Activated B cell treated with CpG ODN at 0.5 μM for 24 hours (primary cell): ENCODE data around the gene SSH2. TPM values are rescaled to one million over a fixed set of nuclear protein-coding genes. Genes with fewer than 3 reads are reported as not detected.
"Not testable (repeated sequence)": the region's sequence is repeated elsewhere in the genome, so short reads cannot be mapped to it uniquely, and the experiment has no call there.

Experiments
- ATAC-seq: fragments of 200-7000 bp; cut with Tn5 transposase; one replicate; pipeline ENCODE4 v1.10.0; 2021; ENCODE audit warnings: low read depth, mild to moderate bottlenecking, moderate library complexity
- CTCF ChIA-PET: fragments of 350-600 bp; sonication (Branson Sonifier 250); formaldehyde crosslinking; loops from one replicate; lab custom pipeline; 2021; ENCODE audit warnings: antibody characterized with exemption; lab: Charles Lee
- POLR2A ChIA-PET: fragments of 350-600 bp; sonication (Branson Sonifier 250); formaldehyde crosslinking; loops from one replicate; lab custom pipeline; 2021; ENCODE audit warnings: antibody characterized with exemption; lab: Charles Lee
- DNase-seq: peaks from one replicate; pipeline ENCODE4 v3.0.0; 2022
- H3K27ac Mint-ChIP-seq: one replicate; pipeline ENCODE4 v1.8.0; 2020; ENCODE audit warnings: mixed read lengths
- H3K27me3 Mint-ChIP-seq: one replicate; pipeline ENCODE4 v1.8.0; 2021; ENCODE audit warnings: mixed read lengths
- H3K36me3 Mint-ChIP-seq: one replicate; pipeline ENCODE4 v1.8.0; 2021; ENCODE audit warnings: low read depth, mixed read lengths
- H3K4me1 Mint-ChIP-seq: one replicate; pipeline ENCODE4 v1.8.0; 2021; ENCODE audit warnings: mixed read lengths
- H3K4me3 Mint-ChIP-seq: one replicate; pipeline ENCODE4 v1.8.0; 2020; ENCODE audit warnings: mild to moderate bottlenecking, mixed read lengths
- H3K9me3 Mint-ChIP-seq: one replicate; pipeline ENCODE4 v1.8.0; 2020; ENCODE audit warnings: mixed read lengths
- intact Hi-C: fragments of 100-400 bp; cut with micrococcal nuclease; formaldehyde crosslinking; loops from one replicate; pipeline ENCODE4 v1.15.1; 2024
- total RNA-seq: library from RNA; stranded (reverse); gene quantifications from 2 replicates; pipeline ENCODE4 v1.2.3, GENCODE V29; 2022
- TF ChIP-seq, protein P1 (sequence below): fragments of 200-600 bp; IDR thresholded peaks from one replicate; pipeline ENCODE4 v1.8.0; 2022; ENCODE audit warnings: antibody characterized with exemption, mild to moderate bottlenecking

The SSH2 gene
- total RNA-seq, 1 donor from 2014 or later, result 95.7 TPM

DNA sequence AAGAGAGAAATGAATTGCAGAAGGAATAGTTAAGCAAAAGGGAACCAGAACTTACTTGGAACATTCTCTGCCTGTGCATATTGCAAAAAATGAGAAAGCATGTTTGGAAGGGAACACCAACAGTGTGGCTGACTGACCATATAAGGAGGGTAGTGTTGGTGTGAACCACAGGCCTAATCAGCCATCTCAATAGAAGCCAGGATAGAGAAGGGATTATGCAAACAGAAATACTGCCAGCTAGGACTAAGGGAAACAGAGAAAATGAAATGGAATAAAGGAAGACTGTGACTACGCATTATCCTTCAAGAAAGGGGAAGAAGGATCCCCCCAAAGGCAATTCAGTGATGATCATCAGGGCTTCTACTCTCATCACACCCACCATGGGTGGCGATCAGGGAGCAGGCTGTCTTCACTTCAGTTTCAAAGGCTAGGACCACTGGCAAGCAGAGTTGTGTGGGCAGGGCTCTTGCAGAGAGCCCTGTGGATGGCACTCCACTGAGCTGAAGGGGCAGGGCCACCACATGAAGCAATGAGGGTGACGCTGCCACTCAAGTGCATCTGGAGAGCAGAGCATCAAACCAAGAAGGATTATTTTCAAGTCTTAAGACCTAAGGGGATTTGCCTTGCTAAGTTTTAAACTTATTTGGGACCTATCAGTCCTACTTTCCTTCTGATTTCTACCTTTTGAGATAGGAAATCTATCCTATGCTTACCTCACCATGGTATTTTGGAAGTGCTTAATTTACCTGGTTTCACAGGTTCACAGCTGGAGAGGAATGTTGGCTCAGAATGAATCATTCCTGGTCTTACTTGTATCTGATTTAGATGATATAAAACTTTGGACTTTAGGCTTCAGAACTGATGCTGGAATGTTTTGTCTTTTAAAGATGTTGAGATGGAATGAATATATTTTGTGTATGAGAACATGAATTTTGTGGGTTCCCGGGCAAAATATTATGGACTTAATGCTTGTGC, 140.5 kb downstream of the SSH2 start:
- intact Hi-C loops, result no loop called here
- POLR2A ChIA-PET, result no interaction called here
- H3K27ac Mint-ChIP-seq, result no peak overlapping the region

DNA sequence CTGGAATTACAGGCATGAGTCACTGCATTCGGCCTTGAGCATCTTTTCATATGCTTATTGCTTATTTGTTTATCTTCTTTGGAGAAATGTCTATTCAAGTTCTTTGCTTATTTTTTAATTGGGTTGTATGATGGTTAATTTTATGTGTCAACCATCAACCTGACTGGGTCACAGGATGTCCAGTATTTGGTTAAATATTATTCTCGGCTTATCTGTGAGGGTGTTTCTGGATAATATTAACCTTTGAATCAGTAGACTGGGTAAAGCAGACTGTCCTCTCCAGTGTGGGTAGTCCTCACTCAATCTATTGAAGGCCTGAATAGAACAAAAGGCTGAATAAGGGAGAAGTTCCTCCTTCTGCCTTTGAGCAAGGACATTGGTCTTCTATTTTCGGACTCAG, 142.0 kb downstream of the SSH2 start:
- H3K27ac Mint-ChIP-seq, result no peak overlapping the region

More for the DNA sequence above, 140.5 kb downstream of the SSH2 start:
- ATAC-seq (no peak), DNase-seq (no peak)
- CTCF ChIA-PET, result no interaction called here
- Mint-ChIP-seq H3K27me3 (no peaks in the 10 kb centered on the region), H3K36me3 (peaks cover 30% of the 10 kb centered on the region), H3K4me3 (no peak overlapping the region), H3K9me3 (no peaks in the 10 kb centered on the region), H3K4me1 (peaks cover 5% of the 10 kb centered on the region)
- TF ChIP-seq, protein P1, sequence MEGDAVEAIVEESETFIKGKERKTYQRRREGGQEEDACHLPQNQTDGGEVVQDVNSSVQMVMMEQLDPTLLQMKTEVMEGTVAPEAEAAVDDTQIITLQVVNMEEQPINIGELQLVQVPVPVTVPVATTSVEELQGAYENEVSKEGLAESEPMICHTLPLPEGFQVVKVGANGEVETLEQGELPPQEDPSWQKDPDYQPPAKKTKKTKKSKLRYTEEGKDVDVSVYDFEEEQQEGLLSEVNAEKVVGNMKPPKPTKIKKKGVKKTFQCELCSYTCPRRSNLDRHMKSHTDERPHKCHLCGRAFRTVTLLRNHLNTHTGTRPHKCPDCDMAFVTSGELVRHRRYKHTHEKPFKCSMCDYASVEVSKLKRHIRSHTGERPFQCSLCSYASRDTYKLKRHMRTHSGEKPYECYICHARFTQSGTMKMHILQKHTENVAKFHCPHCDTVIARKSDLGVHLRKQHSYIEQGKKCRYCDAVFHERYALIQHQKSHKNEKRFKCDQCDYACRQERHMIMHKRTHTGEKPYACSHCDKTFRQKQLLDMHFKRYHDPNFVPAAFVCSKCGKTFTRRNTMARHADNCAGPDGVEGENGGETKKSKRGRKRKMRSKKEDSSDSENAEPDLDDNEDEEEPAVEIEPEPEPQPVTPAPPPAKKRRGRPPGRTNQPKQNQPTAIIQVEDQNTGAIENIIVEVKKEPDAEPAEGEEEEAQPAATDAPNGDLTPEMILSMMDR, result no peak

DNA sequence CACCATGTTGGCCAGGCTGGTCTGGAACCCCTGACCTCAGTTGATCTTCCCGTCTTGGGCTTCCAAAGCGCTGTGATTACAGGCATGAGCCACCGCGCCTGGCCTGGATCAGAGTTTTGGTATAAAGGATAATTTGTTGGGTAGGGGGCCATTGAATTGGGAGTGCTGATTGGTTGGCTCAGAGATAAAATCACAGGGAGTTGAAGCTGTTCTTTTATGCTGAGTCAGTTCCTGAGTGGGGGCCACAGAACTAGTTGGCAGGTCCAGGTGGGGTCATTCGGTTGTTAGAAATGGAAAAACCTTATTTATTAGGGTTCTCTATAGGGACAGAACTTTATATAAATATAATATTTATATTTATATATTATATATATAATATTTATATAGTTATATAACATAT, 147.1 kb downstream of the SSH2 start:
- intact Hi-C loops, result no loop called here
- DNase-seq, result no peak
- CTCF ChIA-PET, result no interaction called here
- Mint-ChIP-seq H3K36me3 (peaks cover 16% of the 10 kb centered on the region), H3K27ac (no peak overlapping the region), H3K4me3 (no peak overlapping the region), H3K9me3 (no peaks in the 10 kb centered on the region), H3K4me1 (peaks cover 12% of the 10 kb centered on the region), H3K27me3 (no peaks in the 10 kb centered on the region)
- TF ChIP-seq, protein P1, result no peak
- POLR2A ChIA-PET, result no interaction called here
- ATAC-seq, result no peak

More for the DNA sequence above, 142.0 kb downstream of the SSH2 start:
- ATAC-seq (no peak), DNase-seq (no peak)
- TF ChIP-seq, protein P1, result no peak
- Mint-ChIP-seq H3K36me3 (peaks cover 37% of the 10 kb centered on the region), H3K4me3 (no peak overlapping the region), H3K9me3 (no peaks in the 10 kb centered on the region), H3K27me3 (no peaks in the 10 kb centered on the region), H3K4me1 (peaks cover 5% of the 10 kb centered on the region)
- intact Hi-C loops, result no loop called here
- ChIA-PET CTCF (no interaction called here), POLR2A (no interaction called here)

DNA sequence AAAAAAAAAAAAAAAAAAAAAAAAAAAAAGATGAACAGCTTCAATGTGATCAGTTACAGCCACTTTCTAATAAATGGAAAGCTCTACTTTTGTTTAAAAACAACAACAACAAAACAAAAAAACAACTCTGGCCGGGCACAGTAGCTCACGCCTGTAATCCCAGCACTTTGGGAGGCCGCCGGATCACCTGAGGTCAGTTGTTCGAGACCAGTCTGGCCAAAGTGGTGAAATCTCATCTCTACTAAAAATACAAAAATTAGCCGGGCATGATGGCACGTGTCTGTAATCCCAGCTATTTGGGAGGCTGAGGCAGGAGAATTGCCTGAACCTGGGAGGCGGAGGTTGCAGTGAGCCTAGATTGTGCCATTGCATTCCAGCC, 150.2 kb downstream of the SSH2 start:
- H3K4me3 Mint-ChIP-seq, H3K9me3 Mint-ChIP-seq, H3K27me3 Mint-ChIP-seq, H3K27ac Mint-ChIP-seq, DNase-seq, ATAC-seq: not testable (repeated sequence)
- intact Hi-C loops, result loop anchor here (1.0 to 2.0 kb wide), 8 partner anchors 19 to 200 kb away; no protein-coding TSS in a partner anchor
- ChIA-PET CTCF (interaction anchor here (0.6 to 8.3 kb wide), 29 partner anchors 11 to 242 kb away, joined by 3 to 173 read pairs (median 5); partner anchors contain the start of gene CORO6), POLR2A (interaction anchor here (0.5 to 2.6 kb wide), 9 partner anchors 19 to 173 kb away, joined by 4 to 30 read pairs (median 5); no protein-coding TSS in a partner anchor)
- H3K36me3 Mint-ChIP-seq, result peaks cover 17% of the 10 kb centered on the region
- peaks cover 12% of the 10 kb centered on the region for H3K4me1 Mint-ChIP-seq

DNA sequence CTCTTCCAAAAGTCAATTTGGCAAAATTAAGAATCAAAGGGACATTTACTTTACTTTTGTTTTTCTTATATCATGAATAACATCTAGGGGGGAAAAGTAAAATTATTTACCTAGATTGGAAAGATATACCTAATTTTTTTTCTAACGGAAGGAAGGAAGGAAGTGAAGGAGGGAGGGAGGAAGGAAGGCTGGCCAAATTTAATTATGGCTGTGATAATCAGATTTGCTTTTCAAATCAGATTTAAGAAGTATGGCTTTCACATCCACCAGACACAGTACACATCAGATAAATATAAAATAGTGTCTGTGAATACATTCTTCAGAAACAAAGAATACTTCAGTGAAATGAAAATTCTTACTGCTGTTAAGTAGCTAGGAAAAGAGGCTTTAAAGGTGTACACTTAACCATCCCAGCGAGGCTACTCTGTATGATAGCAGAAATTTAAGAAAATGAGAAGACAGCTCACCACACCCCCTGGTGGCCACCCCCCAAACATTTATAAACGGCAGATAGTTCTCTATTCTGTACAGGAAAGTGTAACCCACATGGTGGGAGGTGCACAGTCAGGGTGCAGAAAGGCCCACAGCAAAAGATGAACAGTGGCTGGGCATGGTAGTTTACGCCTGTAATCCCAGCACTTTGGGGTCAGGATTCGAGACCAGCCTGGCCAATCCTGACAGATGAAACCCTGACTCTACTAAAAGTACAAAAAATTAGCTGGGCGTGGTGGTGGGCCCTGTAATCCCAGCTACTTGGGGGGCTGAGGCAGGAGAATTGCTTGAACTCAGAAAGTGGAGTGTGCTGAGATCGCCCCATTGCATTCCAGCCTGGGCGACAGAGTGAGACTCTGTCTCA, 150.8 kb downstream of the SSH2 start:
- Mint-ChIP-seq H3K27ac (peak overlapping the region; percentile 56), H3K4me3 (no peak overlapping the region)

More for the DNA sequence above, 150.8 kb downstream of the SSH2 start:
- CTCF ChIA-PET, result interaction anchor here (0.5 to 8.3 kb wide), 37 partner anchors 9 to 242 kb away, joined by 3 to 173 read pairs (median 4); partner anchors contain the start of gene CORO6
- DNase-seq, result peak; percentile 69
- H3K27me3 Mint-ChIP-seq, result no peaks in the 10 kb centered on the region
- ATAC-seq, result peak; percentile 99
- intact Hi-C loops, result loop anchor here (1.0 to 2.0 kb wide), 8 partner anchors 18 to 199 kb away; no protein-coding TSS in a partner anchor
- peaks cover 12% of the 10 kb centered on the region for H3K4me1 Mint-ChIP-seq
- POLR2A ChIA-PET, result interaction anchor here (0.5 to 2.6 kb wide), 9 partner anchors 18 to 173 kb away, joined by 4 to 30 read pairs (median 5); no protein-coding TSS in a partner anchor
- H3K36me3 Mint-ChIP-seq, result peaks cover 18% of the 10 kb centered on the region
- no peaks in the 10 kb centered on the region for H3K9me3 Mint-ChIP-seq
- TF ChIP-seq, protein P1, result no peak
